ENCODE results near the gene SHROOM1.

SHROOM1 gene

GRCh38 chr5:132776938-132777208 is 53.6 kb downstream of the SHROOM1 start:
- Histone ChIP-seq H3K27ac (ENCODE audit: low read length) (no peak overlapping the region), H4K20me1 (ENCODE audit: insufficient read depth, low read length) (no peaks in the 10 kb centered on the region), H3F3A (ENCODE audit: insufficient read depth, low read length) (peaks cover 14% of the 10 kb centered on the region; the same call in 1 of the 2 replicates), H3K4me2 (ENCODE audit: low read depth, low read length) (peak overlapping the region; percentile 30; the same call in 1 of the 2 replicates), H3K4me3 (ENCODE audit: low read length) (peak overlapping the region; percentile 47; the same call in 1 of the 2 replicates), H3K27me3 (replicated peaks; ENCODE audit: insufficient read depth, low read length) (peaks cover 25% of the 10 kb centered on the region), H3K4me1 (ENCODE audit: low read length) (peaks cover 16% of the 10 kb centered on the region), H3K9ac (ENCODE audit: low read length) (no peak overlapping the region), H2AFZ (ENCODE audit: low read length) (no peak overlapping the region), H3K9me2 (replicated peaks; ENCODE audit: insufficient read depth, low read length) (no peaks in the 10 kb centered on the region), H3K9me3 (replicated peaks; ENCODE audit: insufficient read depth, low read length) (no peaks in the 10 kb centered on the region), H3K79me2 (ENCODE audit: low read length) (no peaks in the 10 kb centered on the region), H3K36me3 (replicated peaks; ENCODE audit: insufficient read depth, low read length) (no peaks in the 10 kb centered on the region)
- TF ChIP-seq EZH2 (optimal IDR thresholded peaks at IDR 0.05; ENCODE audit: low read depth, low read length) (no peak), EZH2phosphoT487 (IDR thresholded peaks at IDR 0.05; ENCODE audit: low read length) (no peak), CTCF (IDR thresholded peaks at IDR 0.05; ENCODE audit: low read length) (no peak)
- DNase-seq: no peak

GRCh38 chr5:132776131-132776937 is 54.1 kb downstream of the SHROOM1 start:
- Histone ChIP-seq H3K4me1 (ENCODE audit: low read length) (peaks cover 16% of the 10 kb centered on the region), H3K27me3 (replicated peaks; ENCODE audit: insufficient read depth, low read length) (peaks cover 25% of the 10 kb centered on the region), H3K79me2 (ENCODE audit: low read length) (no peaks in the 10 kb centered on the region), H3F3A (ENCODE audit: insufficient read depth, low read length) (peaks cover 14% of the 10 kb centered on the region; the same call in 1 of the 2 replicates), H3K4me3 (ENCODE audit: low read length) (peak overlapping the region; percentile 47; the same call in 1 of the 2 replicates), H3K9me3 (replicated peaks; ENCODE audit: insufficient read depth, low read length) (no peaks in the 10 kb centered on the region), H4K20me1 (ENCODE audit: insufficient read depth, low read length) (no peaks in the 10 kb centered on the region), H3K36me3 (replicated peaks; ENCODE audit: insufficient read depth, low read length) (no peaks in the 10 kb centered on the region), H3K9ac (ENCODE audit: low read length) (no peak overlapping the region), H3K9me2 (replicated peaks; ENCODE audit: insufficient read depth, low read length) (no peaks in the 10 kb centered on the region), H2AFZ (ENCODE audit: low read length) (peak overlapping the region; percentile 42; the same call in 1 of the 2 replicates), H3K27ac (ENCODE audit: low read length) (no peak overlapping the region), H3K4me2 (ENCODE audit: low read depth, low read length) (peak overlapping the region; percentile 30; the same call in 1 of the 2 replicates)
- DNase-seq: no peak
- TF ChIP-seq EZH2phosphoT487 (IDR thresholded peaks at IDR 0.05; ENCODE audit: low read length) (no peak), EZH2 (optimal IDR thresholded peaks at IDR 0.05; ENCODE audit: low read depth, low read length) (no peak), CTCF (IDR thresholded peaks at IDR 0.05; ENCODE audit: low read length) (no peak)

- TF ChIP-seq EZH2 (optimal IDR thresholded peaks at IDR 0.05; ENCODE audit: low read depth, low read length) (no peak), CTCF (IDR thresholded peaks at IDR 0.05; ENCODE audit: low read length) (no peak), EZH2phosphoT487 (IDR thresholded peaks at IDR 0.05; ENCODE audit: low read length) (no peak)
- Histone ChIP-seq H3K27me3 (replicated peaks; ENCODE audit: insufficient read depth, low read length) (peaks cover 25% of the 10 kb centered on the region), H3K9ac (ENCODE audit: low read length) (no peak overlapping the region), H3K27ac (ENCODE audit: low read length) (no peak overlapping the region), H3K4me2 (ENCODE audit: low read depth, low read length) (no peak overlapping the region), H4K20me1 (ENCODE audit: insufficient read depth, low read length) (no peaks in the 10 kb centered on the region), H3K4me3 (ENCODE audit: low read length) (no peak overlapping the region), H2AFZ (ENCODE audit: low read length) (no peak overlapping the region), H3K9me3 (replicated peaks; ENCODE audit: insufficient read depth, low read length) (no peaks in the 10 kb centered on the region), H3K4me1 (ENCODE audit: low read length) (0 out of 2 replicates have a peak, but pooled peaks cover 8% of the 10 kb centered on the region), H3K9me2 (replicated peaks; ENCODE audit: insufficient read depth, low read length) (no peaks in the 10 kb centered on the region), H3K36me3 (replicated peaks; ENCODE audit: insufficient read depth, low read length) (no peaks in the 10 kb centered on the region), H3K79me2 (ENCODE audit: low read length) (no peaks in the 10 kb centered on the region), H3F3A (ENCODE audit: insufficient read depth, low read length) (peaks cover 11% of the 10 kb centered on the region; the same call in 1 of the 2 replicates)
- DNase-seq: no peak
Measured at GRCh38 chr5:132775476-132775961, 54.9 kb downstream of the SHROOM1 start.
